Calu3 (cell line): ENCODE data around the gene ARL1. TPM values are rescaled to one million over a fixed set of nuclear protein-coding genes. Genes with fewer than 3 reads are reported as not detected.

Experiments
- BruUV-seq: library from RNA; stranded (reverse); fragments of 400-500 nt; replicated peaks from 2 replicates; lab custom pipeline; 2021; lab: Mats Ljungman, UMichigan
- CTCF ChIA-PET: fragments of 300-600 bp; sonication (Branson Sonifier 250); formaldehyde crosslinking; loops from one replicate; lab custom pipeline; 2022; ENCODE audit warnings: antibody characterized with exemption; lab: Charles Lee
- DNase-seq: peaks from one replicate; pipeline ENCODE4 v3.0.0; 2022
- H3K27ac Mint-ChIP-seq: one replicate; pipeline ENCODE4 v1.8.0; 2022; ENCODE audit warnings: mixed read lengths; ENCODE audit not compliant: unreplicated experiment
- H3K27me3 Mint-ChIP-seq: one replicate; pipeline ENCODE4 v1.8.0; 2022; ENCODE audit warnings: mixed read lengths; ENCODE audit not compliant: unreplicated experiment
- H3K36me3 Mint-ChIP-seq: one replicate; pipeline ENCODE4 v1.8.0; 2022; ENCODE audit warnings: mild to moderate bottlenecking, moderate library complexity, mixed read lengths; ENCODE audit not compliant: insufficient read depth, unreplicated experiment
- H3K4me1 Mint-ChIP-seq: one replicate; pipeline ENCODE4 v1.8.0; 2022; ENCODE audit warnings: mild to moderate bottlenecking, low read depth, mixed read lengths; ENCODE audit not compliant: unreplicated experiment
- H3K4me3 Mint-ChIP-seq: one replicate; pipeline ENCODE4 v1.8.0; 2022; ENCODE audit warnings: mild to moderate bottlenecking, low read depth, moderate library complexity, mixed read lengths; ENCODE audit not compliant: unreplicated experiment
- H3K9me3 Mint-ChIP-seq: one replicate; pipeline ENCODE4 v1.8.0; 2022; ENCODE audit warnings: low read depth, mixed read lengths; ENCODE audit not compliant: unreplicated experiment
- intact Hi-C: fragments of 100-400 bp; cut with micrococcal nuclease; formaldehyde crosslinking; loops from one replicate; pipeline ENCODE4 v1.10.0; 2022; ENCODE audit not compliant: unreplicated experiment
- total RNA-seq: library from RNA; stranded (reverse); gene quantifications from 2 replicates; pipeline ENCODE4 v1.2.3, GENCODE V29; 2022
- TF ChIP-seq, protein P1 (sequence below): fragments of 200-600 bp; IDR thresholded peaks from one replicate; pipeline ENCODE4 v1.8.0; 2022; ENCODE audit warnings: antibody characterized with exemption; ENCODE audit not compliant: unreplicated experiment

Gene ARL1
- total RNA-seq, 1 experiment from 2014 or later, result 134 TPM

DNA sequence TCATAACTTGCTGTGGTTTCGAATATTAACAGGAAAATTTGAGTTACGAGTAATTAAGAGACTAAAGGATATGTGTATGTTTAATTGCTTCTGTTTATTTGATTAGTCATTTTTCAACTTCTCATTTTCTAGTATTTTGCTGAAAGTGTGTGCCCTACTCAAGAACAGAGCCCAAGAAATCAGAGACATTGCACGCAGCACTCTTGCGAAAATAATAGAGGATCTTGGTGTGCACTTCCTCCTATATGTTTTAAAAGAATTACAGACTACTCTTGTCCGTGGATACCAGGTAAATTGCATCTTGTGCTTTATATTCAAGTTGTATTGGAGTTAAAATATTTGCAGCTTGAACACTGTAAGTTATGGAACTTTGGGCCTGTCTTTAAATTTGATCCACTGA is 50.8 kb downstream of the ARL1 start:
- CTCF ChIA-PET, result no interaction called here
- Mint-ChIP-seq H3K4me1 (no peaks in the 10 kb centered on the region), H3K27ac (no peak overlapping the region), H3K36me3 (peaks cover 32% of the 10 kb centered on the region), H3K9me3 (no peaks in the 10 kb centered on the region), H3K4me3 (no peak overlapping the region), H3K27me3 (no peaks in the 10 kb centered on the region)
- no peak for DNase-seq
- TF ChIP-seq, protein P1, sequence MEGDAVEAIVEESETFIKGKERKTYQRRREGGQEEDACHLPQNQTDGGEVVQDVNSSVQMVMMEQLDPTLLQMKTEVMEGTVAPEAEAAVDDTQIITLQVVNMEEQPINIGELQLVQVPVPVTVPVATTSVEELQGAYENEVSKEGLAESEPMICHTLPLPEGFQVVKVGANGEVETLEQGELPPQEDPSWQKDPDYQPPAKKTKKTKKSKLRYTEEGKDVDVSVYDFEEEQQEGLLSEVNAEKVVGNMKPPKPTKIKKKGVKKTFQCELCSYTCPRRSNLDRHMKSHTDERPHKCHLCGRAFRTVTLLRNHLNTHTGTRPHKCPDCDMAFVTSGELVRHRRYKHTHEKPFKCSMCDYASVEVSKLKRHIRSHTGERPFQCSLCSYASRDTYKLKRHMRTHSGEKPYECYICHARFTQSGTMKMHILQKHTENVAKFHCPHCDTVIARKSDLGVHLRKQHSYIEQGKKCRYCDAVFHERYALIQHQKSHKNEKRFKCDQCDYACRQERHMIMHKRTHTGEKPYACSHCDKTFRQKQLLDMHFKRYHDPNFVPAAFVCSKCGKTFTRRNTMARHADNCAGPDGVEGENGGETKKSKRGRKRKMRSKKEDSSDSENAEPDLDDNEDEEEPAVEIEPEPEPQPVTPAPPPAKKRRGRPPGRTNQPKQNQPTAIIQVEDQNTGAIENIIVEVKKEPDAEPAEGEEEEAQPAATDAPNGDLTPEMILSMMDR, result no peak
- BruUV-seq, result no TSS peak
- intact Hi-C loops, result no loop called here

DNA sequence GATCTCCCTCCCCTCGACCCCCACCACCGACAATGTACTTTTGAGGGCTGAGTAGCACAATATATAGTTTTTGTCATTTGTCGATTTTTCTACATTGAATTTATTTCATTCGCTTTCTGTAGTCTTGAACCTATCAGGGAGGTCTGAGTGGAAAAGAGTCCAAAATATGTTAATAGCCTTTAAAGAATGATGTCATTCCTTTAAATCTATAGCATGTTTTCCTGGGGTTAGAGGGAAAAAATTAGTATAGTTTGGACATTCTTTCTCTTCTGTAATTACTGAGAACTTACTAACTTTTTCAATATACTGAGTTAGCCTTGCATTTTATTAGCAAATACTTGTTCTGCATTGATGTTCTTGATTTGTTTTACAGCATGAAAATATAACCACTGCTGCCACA is 55.9 kb downstream of the ARL1 start:
- no peak overlapping the region for H3K4me3 Mint-ChIP-seq
- BruUV-seq, result no TSS peak
- CTCF ChIA-PET, result interaction anchor here (0.7 kb wide), 1 partner anchor 185 kb away, joined by 5 read pairs; no protein-coding TSS in a partner anchor
- DNase-seq, result no peak
- intact Hi-C loops, result no loop called here
- no peaks in the 10 kb centered on the region for H3K4me1 Mint-ChIP-seq
- TF ChIP-seq, protein P1, result no peak
- H3K27ac Mint-ChIP-seq, result no peak overlapping the region
- no peaks in the 10 kb centered on the region for H3K9me3 Mint-ChIP-seq
- H3K36me3 Mint-ChIP-seq, result peaks cover 39% of the 10 kb centered on the region
- H3K27me3 Mint-ChIP-seq, result no peaks in the 10 kb centered on the region

DNA sequence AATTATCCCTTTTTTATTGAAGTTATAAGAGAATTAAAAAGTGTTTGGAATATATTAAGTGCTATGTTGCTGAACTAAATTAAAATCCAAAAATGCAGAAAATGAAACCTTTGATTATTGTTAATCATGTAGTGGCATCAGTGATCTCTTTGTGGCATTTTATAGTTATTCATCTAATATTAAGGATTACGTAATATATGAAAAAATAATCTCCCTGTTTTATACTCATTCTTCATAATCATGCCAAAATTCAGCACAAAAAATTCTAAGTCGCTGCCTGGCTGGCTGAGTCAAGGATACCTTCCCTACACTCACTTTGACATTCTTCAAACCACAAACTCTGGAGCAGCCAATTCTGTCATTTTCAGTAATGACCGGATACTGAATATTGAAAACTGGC is 63.7 kb downstream of the ARL1 start:
- Mint-ChIP-seq H3K36me3 (peaks cover 44% of the 10 kb centered on the region), H3K27ac (no peak overlapping the region), H3K27me3 (no peaks in the 10 kb centered on the region), H3K9me3 (no peaks in the 10 kb centered on the region), H3K4me3 (no peak overlapping the region), H3K4me1 (no peaks in the 10 kb centered on the region)
- DNase-seq, result no peak
- CTCF ChIA-PET, result no interaction called here
- BruUV-seq, result no TSS peak
- intact Hi-C loops, result no loop called here
- TF ChIP-seq, protein P1, result no peak

Other genes starting within 250 kb of the ARL1 start
- gene SLC5A8, start 197.5 kb downstream of the ARL1 start, total RNA-seq, result 0.12 TPM in 1 of 2 replicates, not detected in the other
- gene UTP20, start 127.7 kb downstream of the ARL1 start, total RNA-seq, result 36.6 and 42.2 TPM in 2 replicates
- gene SPIC, start 67.6 kb upstream of the ARL1 start, total RNA-seq, result not detected in 2 replicates
- gene MYBPC1, start 187.2 kb upstream of the ARL1 start, total RNA-seq, result not detected in 2 replicates